ENCODE results near the gene PRXL2B.

- TF ChIP-seq POLR2A (IDR thresholded peaks at IDR 0.05) = no peak
- TF ChIP-seq, protein P1, sequence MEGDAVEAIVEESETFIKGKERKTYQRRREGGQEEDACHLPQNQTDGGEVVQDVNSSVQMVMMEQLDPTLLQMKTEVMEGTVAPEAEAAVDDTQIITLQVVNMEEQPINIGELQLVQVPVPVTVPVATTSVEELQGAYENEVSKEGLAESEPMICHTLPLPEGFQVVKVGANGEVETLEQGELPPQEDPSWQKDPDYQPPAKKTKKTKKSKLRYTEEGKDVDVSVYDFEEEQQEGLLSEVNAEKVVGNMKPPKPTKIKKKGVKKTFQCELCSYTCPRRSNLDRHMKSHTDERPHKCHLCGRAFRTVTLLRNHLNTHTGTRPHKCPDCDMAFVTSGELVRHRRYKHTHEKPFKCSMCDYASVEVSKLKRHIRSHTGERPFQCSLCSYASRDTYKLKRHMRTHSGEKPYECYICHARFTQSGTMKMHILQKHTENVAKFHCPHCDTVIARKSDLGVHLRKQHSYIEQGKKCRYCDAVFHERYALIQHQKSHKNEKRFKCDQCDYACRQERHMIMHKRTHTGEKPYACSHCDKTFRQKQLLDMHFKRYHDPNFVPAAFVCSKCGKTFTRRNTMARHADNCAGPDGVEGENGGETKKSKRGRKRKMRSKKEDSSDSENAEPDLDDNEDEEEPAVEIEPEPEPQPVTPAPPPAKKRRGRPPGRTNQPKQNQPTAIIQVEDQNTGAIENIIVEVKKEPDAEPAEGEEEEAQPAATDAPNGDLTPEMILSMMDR (IDR thresholded peaks at IDR 0.05) = no peak
These were observed 21.1 kb downstream of the PRXL2B start for GRCh38 chr1:2607641-2608091.

All from transverse colon (tissue), 3 donors.